HepG2 (cell line): ENCODE results near the gene LCAT. TPM values are rescaled to one million over a fixed set of nuclear protein-coding genes. Genes with fewer than 3 reads are reported as not detected.
A peak's percentile ranks its signal among the peaks of the same experiment; 100 is the strongest.

Experiments used
- ARNTL ChIP-seq: sonication (generic); formaldehyde crosslinking; IDR thresholded peaks from 2 replicates; pipeline ENCODE4 v1.4.0; 2020; ENCODE audit warnings: mild to moderate bottlenecking, missing genetic modification reagents
- CCDC6 ChIP-seq: sonication (generic); formaldehyde crosslinking; IDR thresholded peaks from 2 replicates; pipeline ENCODE4 v1.8.1; 2022; ENCODE audit warnings: mild to moderate bottlenecking, missing genetic modification reagents, moderate library complexity
- HDAC2 ChIP-seq: sonication (generic); formaldehyde crosslinking; IDR thresholded peaks from 2 replicates; pipeline ENCODE4 v1.4.0; 2020; ENCODE audit warnings: missing genetic modification reagents
- IKZF1 ChIP-seq: fragments of 450-650 bp; IDR thresholded peaks from 2 replicates; pipeline ENCODE4 v1.7.1; 2016
- RAD21 ChIP-seq: fragments of 450-650 bp; formaldehyde crosslinking; IDR thresholded peaks from 2 replicates; pipeline ENCODE4 v1.5.0; 2020; ENCODE audit warnings: mild to moderate bottlenecking
- REL ChIP-seq: sonication (generic); formaldehyde crosslinking; conservative IDR thresholded peaks from 2 replicates; pipeline ENCODE4 v1.8.0; 2022; ENCODE audit warnings: mild to moderate bottlenecking, missing genetic modification reagents, moderate library complexity
- TARDBP ChIP-seq: sonication (generic); formaldehyde crosslinking; IDR thresholded peaks from 2 replicates; pipeline ENCODE4 v1.8.0; 2022; ENCODE audit warnings: mild to moderate bottlenecking, missing genetic modification reagents
- ZBTB7B ChIP-seq: sonication (generic); formaldehyde crosslinking; IDR thresholded peaks from 2 replicates; pipeline ENCODE4 v1.4.0; 2020; ENCODE audit warnings: missing genetic modification reagents
- ZFP90 ChIP-seq: sonication (generic); formaldehyde crosslinking; IDR thresholded peaks from 2 replicates; pipeline ENCODE4 v1.8.0; 2022; ENCODE audit warnings: missing genetic modification reagents, mild to moderate bottlenecking, inconsistent platforms, borderline replicate concordance
- ZMYM2 ChIP-seq: sonication (generic); formaldehyde crosslinking; IDR thresholded peaks from 2 replicates; pipeline ENCODE4 v1.8.0; 2022; ENCODE audit warnings: mild to moderate bottlenecking, missing genetic modification reagents
- ZNF335 ChIP-seq: sonication (generic); formaldehyde crosslinking; IDR thresholded peaks from 2 replicates; pipeline ENCODE4 v1.4.0; 2020; ENCODE audit warnings: missing genetic modification reagents
- ZNF34 ChIP-seq: sonication (generic); formaldehyde crosslinking; IDR thresholded peaks from 2 replicates; pipeline ENCODE4 v1.4.0; 2020; ENCODE audit warnings: mild to moderate bottlenecking, missing genetic modification reagents, borderline replicate concordance
- ZNF563 ChIP-seq: sonication (generic); formaldehyde crosslinking; IDR thresholded peaks from 2 replicates; pipeline ENCODE4 v1.8.0; 2022; ENCODE audit warnings: mild to moderate bottlenecking, moderate library complexity, missing genetic modification reagents
- ZNF75D ChIP-seq: sonication (generic); formaldehyde crosslinking; IDR thresholded peaks from 2 replicates; pipeline ENCODE4 v1.8.1; 2023; ENCODE audit warnings: missing genetic modification reagents, mild to moderate bottlenecking, borderline replicate concordance
- ZNF777 ChIP-seq: sonication (generic); formaldehyde crosslinking; IDR thresholded peaks from 2 replicates; pipeline ENCODE4 v1.4.0; 2020; ENCODE audit warnings: missing genetic modification reagents
- polyA plus RNA-seq, 8 experiments: library from polyadenylated mRNA; depleted of rRNA in 3 of 8; stranded (reverse) in 7 of 8; unstranded in 1 of 8; fragments of >200 nt; fragmentation: Illumina TruSeq in 4 of 8; extraction: Trizol in 4 of 8; gene quantifications; 2 replicates each; pipeline versions ENCODE4 v1.2.1 to v1.2.3, GENCODE V29; 2011 to 2016; ENCODE audit warnings: low read depth in 4 of 8, missing spikeins in 1 of 8, mixed read lengths in 1 of 8; ENCODE audit not compliant: insufficient read depth in 1 of 8
- total RNA-seq, 5 experiments: library from RNA; depleted of rRNA; stranded (reverse); fragments of >200 nt; fragmentation: Illumina TruSeq; extraction: Trizol; gene quantifications; 2 replicates each; pipeline ENCODE4 v1.2.3, GENCODE V29; 2016; ENCODE audit warnings: low read depth in 1 of 5
- TF ChIP-seq, protein P1 (sequence below): sonication (generic); formaldehyde crosslinking; IDR thresholded peaks from 2 replicates; pipeline ENCODE4 v1.8.1; 2023; ENCODE audit warnings: missing genetic modification reagents, mild to moderate bottlenecking, borderline replicate concordance
- TF ChIP-seq, protein P2 (sequence below): sonication (generic); formaldehyde crosslinking; IDR thresholded peaks from 2 replicates; pipeline ENCODE4 v1.4.0; 2020; ENCODE audit warnings: mild to moderate bottlenecking, missing genetic modification reagents
- TF ChIP-seq, protein P3 (sequence below): IDR thresholded peaks from 2 replicates; pipeline ENCODE4 v1.6.1; 2012; ENCODE audit warnings: low read length, improper control_type of control experiment
- TF ChIP-seq, protein P4 (sequence below): sonication (generic); formaldehyde crosslinking; IDR thresholded peaks from 2 replicates; pipeline ENCODE4 v1.5.0; 2020; ENCODE audit warnings: missing genetic modification reagents
- TF ChIP-seq, protein P5 (sequence below): fragments of 450-650 bp; IDR thresholded peaks from 2 replicates; pipeline ENCODE4 v1.6.1; 2017; ENCODE audit warnings: mild to moderate bottlenecking
- TF ChIP-seq, protein P6 (sequence below): sonication (generic); formaldehyde crosslinking; IDR thresholded peaks from 2 replicates; pipeline ENCODE4 v1.4.0; 2020; ENCODE audit warnings: mild to moderate bottlenecking, missing genetic modification reagents

LCAT gene
- total and polyA plus RNA-seq, 2 of the 13 experiments (the other 11 are each of a cell fraction or from before 2014, with no cell fraction given): 36.1 to 38.9 TPM

DNA sequence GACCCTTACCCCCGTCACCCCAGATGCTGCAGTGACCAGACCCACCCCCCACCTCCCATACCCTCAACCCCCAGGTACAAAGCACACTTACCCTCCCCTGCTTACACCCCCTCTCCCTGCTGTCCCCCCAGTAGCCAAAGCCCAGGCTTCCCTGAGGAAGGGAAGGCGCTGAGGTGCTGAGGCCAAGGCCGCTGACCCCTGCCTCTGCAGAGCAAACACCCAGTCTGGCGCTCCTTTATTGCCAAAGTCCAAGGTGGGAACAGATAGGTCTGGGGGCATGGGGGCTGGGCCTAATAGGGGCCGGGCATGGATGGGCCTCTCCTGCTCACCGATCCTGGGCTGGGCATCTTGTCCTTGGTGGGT is 683 bp downstream of the LCAT start (continued):
- TF ChIP-seq, protein P1, sequence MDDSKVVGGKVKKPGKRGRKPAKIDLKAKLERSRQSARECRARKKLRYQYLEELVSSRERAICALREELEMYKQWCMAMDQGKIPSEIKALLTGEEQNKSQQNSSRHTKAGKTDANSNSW (CRISPR knock-in tag): no peak
- TF ChIP-seq, protein P2, sequence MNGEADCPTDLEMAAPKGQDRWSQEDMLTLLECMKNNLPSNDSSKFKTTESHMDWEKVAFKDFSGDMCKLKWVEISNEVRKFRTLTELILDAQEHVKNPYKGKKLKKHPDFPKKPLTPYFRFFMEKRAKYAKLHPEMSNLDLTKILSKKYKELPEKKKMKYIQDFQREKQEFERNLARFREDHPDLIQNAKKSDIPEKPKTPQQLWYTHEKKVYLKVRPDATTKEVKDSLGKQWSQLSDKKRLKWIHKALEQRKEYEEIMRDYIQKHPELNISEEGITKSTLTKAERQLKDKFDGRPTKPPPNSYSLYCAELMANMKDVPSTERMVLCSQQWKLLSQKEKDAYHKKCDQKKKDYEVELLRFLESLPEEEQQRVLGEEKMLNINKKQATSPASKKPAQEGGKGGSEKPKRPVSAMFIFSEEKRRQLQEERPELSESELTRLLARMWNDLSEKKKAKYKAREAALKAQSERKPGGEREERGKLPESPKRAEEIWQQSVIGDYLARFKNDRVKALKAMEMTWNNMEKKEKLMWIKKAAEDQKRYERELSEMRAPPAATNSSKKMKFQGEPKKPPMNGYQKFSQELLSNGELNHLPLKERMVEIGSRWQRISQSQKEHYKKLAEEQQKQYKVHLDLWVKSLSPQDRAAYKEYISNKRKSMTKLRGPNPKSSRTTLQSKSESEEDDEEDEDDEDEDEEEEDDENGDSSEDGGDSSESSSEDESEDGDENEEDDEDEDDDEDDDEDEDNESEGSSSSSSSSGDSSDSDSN: no peak
- TF ChIP-seq ARNTL (CRISPR knock-in tag) (peak; percentile 66; the same call in 1 of the 2 replicates), HDAC2 (CRISPR knock-in tag) (peak; percentile 45; the same call in 1 of the 2 replicates), IKZF1 (no peak), RAD21 (0 out of 2 replicates have a peak, but pooled peaks have one; percentile 3), ZNF75D (CRISPR knock-in tag) (no peak), ZMYM2 (CRISPR knock-in tag) (peak; percentile 65; the same call in 1 of the 2 replicates), ZNF563 (CRISPR knock-in tag) (no peak), ZFP90 (peak; percentile 54; the same call in 1 of the 2 replicates), TARDBP (CRISPR knock-in tag) (peak; percentile 82; the same call in 1 of the 2 replicates), ZBTB7B (CRISPR knock-in tag) (peak; percentile 95), REL (peak; percentile 64; the same call in 1 of the 2 replicates), ZNF335 (CRISPR knock-in tag) (no peak), ZNF777 (CRISPR knock-in tag) (0 out of 2 replicates have a peak, but pooled peaks have one; percentile 6), ZNF34 (CRISPR knock-in tag) (peak; percentile 81; the same call in 1 of the 2 replicates), CCDC6 (peak; percentile 92; the same call in 1 of the 2 replicates)
- TF ChIP-seq, protein P3, sequence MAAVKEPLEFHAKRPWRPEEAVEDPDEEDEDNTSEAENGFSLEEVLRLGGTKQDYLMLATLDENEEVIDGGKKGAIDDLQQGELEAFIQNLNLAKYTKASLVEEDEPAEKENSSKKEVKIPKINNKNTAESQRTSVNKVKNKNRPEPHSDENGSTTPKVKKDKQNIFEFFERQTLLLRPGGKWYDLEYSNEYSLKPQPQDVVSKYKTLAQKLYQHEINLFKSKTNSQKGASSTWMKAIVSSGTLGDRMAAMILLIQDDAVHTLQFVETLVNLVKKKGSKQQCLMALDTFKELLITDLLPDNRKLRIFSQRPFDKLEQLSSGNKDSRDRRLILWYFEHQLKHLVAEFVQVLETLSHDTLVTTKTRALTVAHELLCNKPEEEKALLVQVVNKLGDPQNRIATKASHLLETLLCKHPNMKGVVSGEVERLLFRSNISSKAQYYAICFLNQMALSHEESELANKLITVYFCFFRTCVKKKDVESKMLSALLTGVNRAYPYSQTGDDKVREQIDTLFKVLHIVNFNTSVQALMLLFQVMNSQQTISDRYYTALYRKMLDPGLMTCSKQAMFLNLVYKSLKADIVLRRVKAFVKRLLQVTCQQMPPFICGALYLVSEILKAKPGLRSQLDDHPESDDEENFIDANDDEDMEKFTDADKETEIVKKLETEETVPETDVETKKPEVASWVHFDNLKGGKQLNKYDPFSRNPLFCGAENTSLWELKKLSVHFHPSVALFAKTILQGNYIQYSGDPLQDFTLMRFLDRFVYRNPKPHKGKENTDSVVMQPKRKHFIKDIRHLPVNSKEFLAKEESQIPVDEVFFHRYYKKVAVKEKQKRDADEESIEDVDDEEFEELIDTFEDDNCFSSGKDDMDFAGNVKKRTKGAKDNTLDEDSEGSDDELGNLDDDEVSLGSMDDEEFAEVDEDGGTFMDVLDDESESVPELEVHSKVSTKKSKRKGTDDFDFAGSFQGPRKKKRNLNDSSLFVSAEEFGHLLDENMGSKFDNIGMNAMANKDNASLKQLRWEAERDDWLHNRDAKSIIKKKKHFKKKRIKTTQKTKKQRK: no peak
- TF ChIP-seq, protein P4, sequence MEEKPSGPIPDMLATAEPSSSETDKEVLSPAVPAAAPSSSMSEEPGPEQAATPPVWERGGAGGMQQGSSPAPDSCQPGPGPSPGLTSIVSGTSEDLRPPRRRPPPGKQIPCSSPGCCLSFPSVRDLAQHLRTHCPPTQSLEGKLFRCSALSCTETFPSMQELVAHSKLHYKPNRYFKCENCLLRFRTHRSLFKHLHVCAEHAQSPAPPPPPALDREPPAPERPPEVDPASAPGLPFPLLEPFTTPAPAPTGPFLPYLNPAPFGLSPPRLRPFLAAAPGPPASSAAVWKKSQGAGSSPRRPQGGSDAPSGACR: peak; percentile 24; the same call in 1 of the 2 replicates
- TF ChIP-seq, protein P5, sequence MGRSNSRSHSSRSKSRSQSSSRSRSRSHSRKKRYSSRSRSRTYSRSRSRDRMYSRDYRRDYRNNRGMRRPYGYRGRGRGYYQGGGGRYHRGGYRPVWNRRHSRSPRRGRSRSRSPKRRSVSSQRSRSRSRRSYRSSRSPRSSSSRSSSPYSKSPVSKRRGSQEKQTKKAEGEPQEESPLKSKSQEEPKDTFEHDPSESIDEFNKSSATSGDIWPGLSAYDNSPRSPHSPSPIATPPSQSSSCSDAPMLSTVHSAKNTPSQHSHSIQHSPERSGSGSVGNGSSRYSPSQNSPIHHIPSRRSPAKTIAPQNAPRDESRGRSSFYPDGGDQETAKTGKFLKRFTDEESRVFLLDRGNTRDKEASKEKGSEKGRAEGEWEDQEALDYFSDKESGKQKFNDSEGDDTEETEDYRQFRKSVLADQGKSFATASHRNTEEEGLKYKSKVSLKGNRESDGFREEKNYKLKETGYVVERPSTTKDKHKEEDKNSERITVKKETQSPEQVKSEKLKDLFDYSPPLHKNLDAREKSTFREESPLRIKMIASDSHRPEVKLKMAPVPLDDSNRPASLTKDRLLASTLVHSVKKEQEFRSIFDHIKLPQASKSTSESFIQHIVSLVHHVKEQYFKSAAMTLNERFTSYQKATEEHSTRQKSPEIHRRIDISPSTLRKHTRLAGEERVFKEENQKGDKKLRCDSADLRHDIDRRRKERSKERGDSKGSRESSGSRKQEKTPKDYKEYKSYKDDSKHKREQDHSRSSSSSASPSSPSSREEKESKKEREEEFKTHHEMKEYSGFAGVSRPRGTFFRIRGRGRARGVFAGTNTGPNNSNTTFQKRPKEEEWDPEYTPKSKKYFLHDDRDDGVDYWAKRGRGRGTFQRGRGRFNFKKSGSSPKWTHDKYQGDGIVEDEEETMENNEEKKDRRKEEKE: no peak
- TF ChIP-seq, protein P6, sequence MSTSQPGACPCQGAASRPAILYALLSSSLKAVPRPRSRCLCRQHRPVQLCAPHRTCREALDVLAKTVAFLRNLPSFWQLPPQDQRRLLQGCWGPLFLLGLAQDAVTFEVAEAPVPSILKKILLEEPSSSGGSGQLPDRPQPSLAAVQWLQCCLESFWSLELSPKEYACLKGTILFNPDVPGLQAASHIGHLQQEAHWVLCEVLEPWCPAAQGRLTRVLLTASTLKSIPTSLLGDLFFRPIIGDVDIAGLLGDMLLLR: 0 out of 2 replicates have a peak, but pooled peaks have one; percentile 13
